NT2/D1 (cell line): ENCODE results near the gene PZP.
"Not testable (repeated sequence)": the region's sequence is repeated elsewhere in the genome, so short reads cannot be mapped to it uniquely, and the experiment has no call there.

Source experiments
- DNase-seq: peaks from one replicate; pipeline ENCODE4 v3.0.0-alpha.2; 2011; ENCODE audit warnings: low read depth, low spot score
- H3K27me3 ChIP-seq: 2 replicates; pipeline ENCODE4 v1.6.0; 2011; ENCODE audit warnings: mild to moderate bottlenecking; ENCODE audit not compliant: insufficient read length, insufficient read depth
- H3K36me3 ChIP-seq: 2 replicates; pipeline ENCODE4 v1.6.1; 2011; ENCODE audit warnings: mild to moderate bottlenecking, low read length, mixed read lengths; ENCODE audit not compliant: insufficient read depth, insufficient read length
- H3K4me1 ChIP-seq: 2 replicates; pipeline ENCODE4 v1.5.1; 2011; ENCODE audit not compliant: insufficient read depth, insufficient read length
- H3K4me3 ChIP-seq: 2 replicates; pipeline ENCODE4 v1.5.1; 2011; ENCODE audit warnings: low read depth; ENCODE audit not compliant: insufficient read length
- H3K9ac ChIP-seq: 2 replicates; pipeline ENCODE4 v1.6.0; 2011; ENCODE audit warnings: low read depth; ENCODE audit not compliant: insufficient read length
- H3K9me3 ChIP-seq: 2 replicates; pipeline ENCODE4 v1.5.1; 2011; ENCODE audit warnings: mild to moderate bottlenecking, low read length; ENCODE audit not compliant: insufficient read depth
- SUZ12 ChIP-seq: IDR thresholded peaks from 2 replicates; pipeline ENCODE4 v1.6.1; 2011; ENCODE audit not compliant: insufficient read length, insufficient read depth; ENCODE audit errors: extremely low read depth
- YY1 ChIP-seq: IDR thresholded peaks from 2 replicates; pipeline ENCODE4 v1.6.1; 2011; ENCODE audit not compliant: insufficient read length, insufficient read depth
- ZNF274 ChIP-seq: IDR thresholded peaks from 2 replicates; pipeline ENCODE4 v1.6.1; 2011; ENCODE audit warnings: mild to moderate bottlenecking, low read depth, low read length

Gene PZP

GRCh38 chr12:9184276-9184675 lies 23.9 kb downstream of the PZP start:
- peaks cover 4% of the 10 kb centered on the region for H3K4me1 ChIP-seq
- H3K27me3 ChIP-seq = no peaks in the 10 kb centered on the region
- no peaks in the 10 kb centered on the region for H3K36me3 ChIP-seq
- H3K9ac ChIP-seq = no peak overlapping the region
- DNase-seq = no peak
- peaks cover 4% of the 10 kb centered on the region; the same call in 1 of the 2 replicates for H3K9me3 ChIP-seq
- no peak for TF ChIP-seq ZNF274
- TF ChIP-seq SUZ12 = no peak
- no peak overlapping the region for H3K4me3 ChIP-seq

- Histone ChIP-seq H3K4me1 (peaks cover 4% of the 10 kb centered on the region), H3K9ac (no peak overlapping the region), H3K4me3 (no peak overlapping the region), H3K27me3 (no peaks in the 10 kb centered on the region), H3K9me3 (no peaks in the 10 kb centered on the region), H3K36me3 (no peaks in the 10 kb centered on the region)
- no peak for TF ChIP-seq ZNF274
- TF ChIP-seq YY1 = no peak
- TF ChIP-seq SUZ12 = no peak
- DNase-seq = no peak
Measured at GRCh38 chr12:9180810-9181209, 27.4 kb downstream of the PZP start.

- Histone ChIP-seq H3K9ac (no peak overlapping the region), H3K9me3 (no peaks in the 10 kb centered on the region), H3K4me3 (no peak overlapping the region), H3K27me3 (no peaks in the 10 kb centered on the region), H3K4me1 (peaks cover 4% of the 10 kb centered on the region), H3K36me3 (no peaks in the 10 kb centered on the region)
- TF ChIP-seq YY1 (no peak), SUZ12 (no peak), ZNF274 (no peak)
- DNase-seq = no peak
Measured at GRCh38 chr12:9179781-9180180, 28.4 kb downstream of the PZP start.

- TF ChIP-seq SUZ12 (no peak), YY1 (no peak), ZNF274 (no peak)
- DNase-seq = peak; percentile 75
- no peak overlapping the region for H3K4me3 ChIP-seq
- no peaks in the 10 kb centered on the region for H3K27me3 ChIP-seq
- H3K36me3 ChIP-seq = no peaks in the 10 kb centered on the region
- H3K4me1 ChIP-seq = peaks cover 5% of the 10 kb centered on the region
- H3K9ac ChIP-seq = no peak overlapping the region
- peaks cover 12% of the 10 kb centered on the region; the same call in 1 of the 2 replicates for H3K9me3 ChIP-seq
Measured at GRCh38 chr12:9169979-9170634, 38.1 kb downstream of the PZP start.

- not testable (repeated sequence) for H3K4me3 ChIP-seq, H3K9ac ChIP-seq, H3K4me1 ChIP-seq, H3K36me3 ChIP-seq, H3K27me3 ChIP-seq
- DNase-seq = peak; percentile 23
- peaks cover 12% of the 10 kb centered on the region; the same call in 1 of the 2 replicates for H3K9me3 ChIP-seq
Measured at GRCh38 chr12:9167345-9167744, 40.9 kb downstream of the PZP start.

GRCh38 chr12:9163392-9163791 lies 44.8 kb downstream of the PZP start:
- no peak for DNase-seq
- no peak for TF ChIP-seq ZNF274
- no peak for TF ChIP-seq SUZ12
- TF ChIP-seq YY1 = no peak
- Histone ChIP-seq H3K9me3 (no peaks in the 10 kb centered on the region; the same call in 1 of the 2 replicates), H3K9ac (no peak overlapping the region), H3K36me3 (no peaks in the 10 kb centered on the region), H3K27me3 (no peaks in the 10 kb centered on the region), H3K4me3 (no peak overlapping the region), H3K4me1 (no peaks in the 10 kb centered on the region)

GRCh38 chr12:9156119-9156518 lies 52.1 kb downstream of the PZP start:
- H3K27me3 ChIP-seq = no peaks in the 10 kb centered on the region

GRCh38 chr12:9149372-9149771 lies 58.8 kb downstream of the PZP start:
- no peaks in the 10 kb centered on the region for H3K36me3 ChIP-seq
- no peak overlapping the region for H3K9ac ChIP-seq
- DNase-seq = peak; percentile 33
- TF ChIP-seq ZNF274 (no peak), SUZ12 (no peak), YY1 (no peak)
- H3K27me3 ChIP-seq = no peaks in the 10 kb centered on the region
- H3K4me1 ChIP-seq = no peaks in the 10 kb centered on the region
- H3K9me3 ChIP-seq = peaks cover 26% of the 10 kb centered on the region
- H3K4me3 ChIP-seq = no peak overlapping the region

More at GRCh38 chr12:9156119-9156518, 52.1 kb downstream of the PZP start:
- no peaks in the 10 kb centered on the region for H3K36me3 ChIP-seq
- DNase-seq = no peak
- no peak overlapping the region for H3K9ac ChIP-seq
- H3K4me3 ChIP-seq = no peak overlapping the region
- no peaks in the 10 kb centered on the region for H3K4me1 ChIP-seq
- H3K9me3 ChIP-seq = no peaks in the 10 kb centered on the region
- no peak for TF ChIP-seq ZNF274
- no peak for TF ChIP-seq YY1
- TF ChIP-seq SUZ12 = no peak
